ENCODE results near the gene SELENOV.

Gene SELENOV

DNA sequence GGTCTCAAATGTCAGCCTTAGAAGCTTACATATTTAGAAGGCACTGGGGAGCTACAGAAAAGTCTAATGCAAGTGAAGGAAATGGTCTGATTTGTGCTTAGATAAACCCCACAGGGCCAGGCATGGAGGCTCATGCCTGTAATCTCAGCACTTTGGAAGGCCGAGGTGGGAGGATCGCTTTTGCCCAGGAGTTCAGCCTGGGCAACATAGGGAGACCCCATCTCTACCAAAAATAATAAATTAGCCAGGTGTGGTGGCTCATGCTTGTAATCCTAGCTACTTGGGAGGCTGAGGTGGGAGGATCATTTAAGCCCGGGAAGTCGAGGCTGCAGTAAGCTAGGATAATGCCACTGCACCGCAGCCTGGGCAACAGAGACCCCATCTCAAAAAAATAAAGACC lies 18.9 kb upstream of the SELENOV start:
- no peak for DNase-seq

DNA sequence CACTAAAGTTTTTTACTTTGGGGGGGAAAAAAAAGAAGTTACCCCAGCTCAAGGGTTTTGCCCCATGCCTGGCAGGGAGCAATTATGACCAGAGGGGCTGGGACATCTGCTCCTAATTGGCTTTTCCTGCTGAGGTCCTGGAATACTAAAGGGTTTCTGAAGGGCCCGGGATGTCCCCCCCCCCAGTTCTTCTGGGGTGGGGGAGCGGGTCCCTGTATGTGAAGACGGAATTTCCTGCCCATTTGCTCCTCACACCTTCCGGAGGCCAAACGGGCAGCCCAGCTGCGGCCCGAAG lies 17.3 kb upstream of the SELENOV start:
- no peak for DNase-seq

GRCh38 chr19:39497996-39498797 lies 16.7 kb upstream of the SELENOV start:
- peak; percentile 64 for DNase-seq

- peak; percentile 11 for DNase-seq
These were observed 15.9 kb upstream of the SELENOV start, which contains the start of gene DLL3 for GRCh38 chr19:39498798-39499642. DLL3 (plus strand) TSS chr19:39498947; CDS start chr19:39498975, 28 bp downstream.

- DNase-seq: no peak
These were observed 15.0 kb upstream of the SELENOV start for GRCh38 chr19:39499932-39500331.

- DNase-seq: no peak
These were observed 14.4 kb upstream of the SELENOV start for GRCh38 chr19:39500543-39500942.

DNA sequence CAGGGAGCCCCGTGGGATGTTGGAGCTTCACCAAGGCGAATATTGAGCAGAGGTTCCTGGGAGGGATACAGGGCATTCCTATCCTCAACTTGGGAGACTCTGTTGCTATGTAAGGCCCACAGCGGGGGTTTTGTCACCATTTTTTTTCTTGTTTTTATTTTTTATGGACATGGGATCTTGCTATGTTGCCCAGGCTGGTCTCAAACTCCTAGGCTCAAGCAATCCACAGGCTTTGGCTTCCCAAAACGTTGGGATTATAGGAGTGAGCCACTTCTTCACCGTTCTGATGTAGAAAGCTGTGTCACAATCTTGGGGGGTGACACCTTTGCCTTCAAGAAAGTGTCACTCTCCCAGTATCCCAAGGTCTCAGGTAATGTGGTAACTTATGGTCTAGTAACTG lies 13.6 kb upstream of the SELENOV start:
- no peak for DNase-seq

GRCh38 chr19:39502640-39503417 lies 12.1 kb upstream of the SELENOV start:
- DNase-seq: no peak

DNA sequence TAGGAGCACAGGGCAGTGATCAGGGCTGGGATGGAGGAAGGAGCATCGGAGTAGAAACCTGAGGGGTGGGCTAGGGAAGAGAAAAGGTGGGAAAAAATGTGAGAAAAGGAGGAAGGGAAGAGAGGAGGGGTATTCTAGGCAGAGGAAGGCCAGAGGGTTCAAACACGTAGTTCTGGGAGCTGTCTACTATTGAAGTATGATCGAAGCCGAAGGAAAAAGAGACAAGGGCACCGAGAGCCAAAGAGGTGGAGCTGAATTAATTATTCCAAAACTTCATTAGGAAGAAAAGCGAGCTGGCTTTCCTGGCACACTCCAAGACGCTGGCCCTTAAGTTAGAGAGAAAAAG lies 8.4 kb upstream of the SELENOV start:
- DNase-seq: no peak

DNA sequence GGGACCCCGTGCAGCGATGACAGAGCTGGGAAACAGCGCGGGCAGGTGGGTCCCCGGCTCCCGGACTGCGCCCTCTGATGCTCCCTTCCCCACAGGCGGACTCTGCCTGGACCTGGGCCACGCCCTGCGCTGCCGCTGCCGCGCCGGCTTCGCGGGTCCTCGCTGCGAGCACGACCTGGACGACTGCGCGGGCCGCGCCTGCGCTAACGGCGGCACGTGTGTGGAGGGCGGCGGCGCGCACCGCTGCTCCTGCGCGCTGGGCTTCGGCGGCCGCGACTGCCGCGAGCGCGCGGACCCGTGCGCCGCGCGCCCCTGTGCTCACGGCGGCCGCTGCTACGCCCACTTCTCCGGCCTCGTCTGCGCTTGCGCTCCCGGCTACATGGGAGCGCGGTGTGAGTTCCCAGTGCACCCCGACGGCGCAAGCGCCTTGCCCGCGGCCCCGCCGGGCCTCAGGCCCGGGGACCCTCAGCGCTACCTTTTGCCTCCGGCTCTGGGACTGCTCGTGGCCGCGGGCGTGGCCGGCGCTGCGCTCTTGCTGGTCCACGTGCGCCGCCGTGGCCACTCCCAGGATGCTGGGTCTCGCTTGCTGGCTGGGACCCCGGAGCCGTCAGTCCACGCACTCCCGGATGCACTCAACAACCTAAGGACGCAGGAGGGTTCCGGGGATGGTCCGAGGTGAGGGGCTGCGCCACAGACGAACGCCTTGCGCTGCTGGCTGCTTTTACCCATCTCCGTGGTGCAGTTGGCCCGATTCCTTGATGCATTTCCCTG lies 7.8 kb upstream of the SELENOV start:
- peak; percentile 54 for DNase-seq

GRCh38 chr19:39507715-39508364 lies 7.1 kb upstream of the SELENOV start:
- DNase-seq: no peak

- no peak for DNase-seq
These were observed 6.3 kb upstream of the SELENOV start for GRCh38 chr19:39508629-39509028.

- DNase-seq: no peak
These were observed 5.7 kb upstream of the SELENOV start for GRCh38 chr19:39509233-39509632.

- no peak for DNase-seq
These were observed 2.0 kb upstream of the SELENOV start for GRCh38 chr19:39512988-39513387.

DNA sequence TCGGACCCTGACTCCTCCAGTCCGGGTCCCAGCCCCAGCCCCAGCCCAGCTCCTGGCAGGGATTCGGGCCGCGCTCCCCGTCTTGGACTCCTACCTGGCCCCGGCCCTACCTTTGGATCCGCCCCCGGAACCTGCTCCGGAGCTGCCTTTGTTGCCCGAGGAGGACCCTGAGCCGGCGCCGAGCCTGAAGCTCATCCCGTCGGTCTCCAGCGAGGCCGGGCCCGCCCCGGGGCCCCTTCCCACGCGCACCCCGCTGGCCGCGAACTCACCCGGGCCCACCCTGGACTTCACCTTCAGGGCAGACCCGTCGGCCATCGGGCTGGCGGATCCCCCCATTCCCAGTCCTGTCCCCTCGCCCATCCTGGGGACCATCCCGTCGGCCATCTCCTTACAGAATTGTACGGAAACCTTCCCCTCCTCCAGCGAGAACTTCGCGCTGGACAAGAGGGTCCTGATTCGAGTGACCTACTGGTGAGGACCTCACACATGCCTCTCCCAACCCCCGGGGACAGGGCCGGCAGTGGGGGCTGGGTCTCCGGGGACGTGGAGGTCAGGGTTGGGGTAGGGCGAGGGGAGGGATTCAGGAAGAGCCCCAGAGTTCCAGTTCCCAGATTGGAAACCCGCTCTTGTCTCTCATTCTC lies 732 bp downstream of the SELENOV start:
- no peak for DNase-seq

DNA sequence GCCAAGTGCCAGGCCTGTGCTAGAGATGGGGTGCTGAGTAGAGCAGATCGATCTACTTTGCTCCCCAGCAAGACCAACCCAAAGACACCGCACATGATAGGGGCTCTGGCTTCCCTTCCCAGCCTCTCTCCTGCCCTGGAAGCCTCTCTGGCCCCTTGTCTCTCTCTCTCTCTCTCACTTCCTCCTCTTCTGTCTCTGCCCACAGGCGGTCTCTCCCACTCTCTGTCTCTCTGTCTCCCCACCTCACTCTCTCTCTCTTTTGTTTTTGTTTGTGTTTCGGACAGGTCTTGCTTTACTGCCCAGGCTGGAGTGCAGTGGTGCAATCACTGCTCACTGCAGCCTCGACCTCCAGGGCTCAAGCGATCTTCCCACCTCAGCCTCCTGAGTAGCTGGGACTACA lies 1.3 kb downstream of the SELENOV start:
- DNase-seq: no peak

DNA sequence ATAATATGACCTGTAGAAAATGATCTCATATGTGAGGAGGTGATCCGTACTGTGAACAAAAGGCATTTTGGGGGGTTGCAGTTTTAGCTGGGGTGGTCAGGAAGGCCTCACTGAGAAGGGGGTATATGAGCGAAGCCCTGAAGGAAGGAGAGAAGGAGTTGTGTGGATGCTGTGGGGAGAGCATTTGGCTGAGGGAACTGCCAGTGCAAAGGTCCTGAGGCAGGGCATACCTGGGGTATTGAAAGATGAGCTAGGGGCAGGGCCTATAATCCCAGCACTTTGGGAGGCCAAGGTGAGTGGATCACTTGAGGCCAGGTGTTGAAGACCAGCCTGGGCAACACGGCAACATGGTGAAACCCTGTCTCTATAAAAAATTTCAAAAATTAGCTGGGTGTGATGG lies 2.5 kb downstream of the SELENOV start:
- DNase-seq: no peak

GRCh38 chr19:39518458-39518857 lies 3.5 kb downstream of the SELENOV start:
- DNase-seq: no peak

- no peak for DNase-seq
These were observed 4.0 kb downstream of the SELENOV start for GRCh38 chr19:39518975-39519374.

DNA sequence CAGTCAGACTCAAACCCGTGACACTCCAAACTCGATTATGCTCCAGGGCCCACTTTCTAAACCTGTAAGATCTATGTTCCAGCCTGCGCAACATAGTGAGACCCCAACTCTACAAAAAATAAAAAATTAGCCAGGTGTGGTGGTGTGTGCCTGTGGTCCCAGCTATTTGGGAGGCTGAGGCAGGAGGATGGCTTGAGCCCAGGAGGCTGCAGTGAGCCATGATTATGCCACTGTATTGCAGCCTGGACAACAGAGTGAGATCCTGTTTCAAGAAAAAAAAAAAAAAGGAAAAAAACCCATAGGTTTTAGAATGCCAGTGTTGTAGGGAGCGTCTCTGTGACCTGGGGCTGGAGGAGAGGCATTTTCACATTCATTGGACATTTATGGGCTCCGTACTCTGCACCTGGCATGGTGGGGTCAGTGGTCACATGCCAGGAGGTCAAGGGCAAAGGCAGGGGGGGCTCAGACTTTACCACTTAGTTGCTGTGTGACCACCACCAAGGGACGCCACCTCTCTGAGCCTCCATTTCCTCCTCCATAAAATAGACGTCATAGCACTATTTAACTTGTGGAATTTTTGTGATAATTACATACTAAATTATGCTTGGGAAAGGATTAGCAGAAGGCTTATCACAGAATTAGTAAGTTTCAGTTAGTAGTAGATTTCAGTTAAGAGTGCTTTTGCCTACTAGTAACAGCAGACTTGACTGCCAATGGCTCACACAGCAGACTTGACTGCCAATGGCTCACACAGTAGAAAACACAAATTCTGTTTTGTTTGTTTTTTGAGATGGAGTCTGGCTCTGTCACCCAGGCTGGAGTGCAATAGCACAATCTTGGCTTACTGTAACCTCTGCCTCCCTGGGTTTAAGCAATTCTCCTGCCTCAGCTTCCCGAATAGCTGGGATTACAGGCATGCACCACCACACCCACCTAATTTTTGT lies 5.9 kb downstream of the SELENOV start:
- DNase-seq: no peak

DNA sequence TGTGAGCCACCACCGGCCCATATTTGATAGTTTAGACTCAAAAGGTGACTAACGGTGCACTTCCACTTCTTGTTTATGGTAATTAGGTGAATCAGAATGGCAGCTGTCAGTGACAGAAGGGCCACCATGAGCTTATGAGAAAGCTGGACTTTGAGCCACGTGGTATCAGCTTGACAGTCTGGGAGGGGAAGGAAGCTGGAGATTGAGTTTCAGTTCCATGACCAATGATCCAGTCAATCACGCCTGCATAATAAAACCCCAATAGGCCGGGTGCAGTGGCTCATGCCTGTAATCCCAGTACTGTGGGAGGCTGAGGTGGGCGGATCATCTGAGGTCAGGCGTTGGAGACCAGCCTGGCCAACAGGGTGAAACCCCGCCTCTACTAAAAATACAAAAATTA lies 9.6 kb downstream of the SELENOV start:
- no peak for DNase-seq

All from NCI-H1417 treated with DMSO at 0.1 percent for 48 hours (cell line).